Upper lobe of left lung (tissue), 4 donors: ENCODE results near the gene DOCK10.

Experiments used
- POLR2AphosphoS5 ChIP-seq, 2 donors: sonication (generic); formaldehyde crosslinking; IDR thresholded peaks; one replicate each; pipeline ENCODE4 v1.5.1; 2017; ENCODE audit warnings: antibody characterized with exemption in 2 of 2
- TF ChIP-seq, protein P1 (sequence below), 6 experiments: fragments of 450-650 bp in 4 of 6; fragments of 200-600 bp in 2 of 6; sonication (generic) in 2 of 6; IDR thresholded peaks; one replicate each; pipeline ENCODE4 v1.5.1; 2016 to 2019; ENCODE audit warnings: antibody characterized with exemption in 6 of 6

DNA sequence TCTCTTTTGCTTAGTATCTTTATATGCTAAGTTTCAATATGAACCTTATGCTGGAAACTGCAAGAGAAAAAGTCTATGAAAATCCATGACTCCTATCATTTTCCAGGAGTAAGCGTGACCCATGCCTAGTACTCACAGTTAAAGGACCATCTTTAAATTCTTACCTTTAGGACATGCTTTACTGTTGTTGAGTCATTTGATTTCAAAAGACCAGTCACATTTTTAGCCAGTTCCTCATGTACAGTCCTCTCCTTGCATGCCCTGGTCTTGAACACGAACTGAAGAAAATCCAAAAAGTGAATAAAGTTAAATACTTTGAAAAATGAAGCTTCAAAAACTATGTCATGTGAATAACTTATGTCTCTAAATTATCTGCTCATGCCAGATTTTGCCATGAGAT, 208.3 kb downstream of the DOCK10 start:
- TF ChIP-seq, protein P1, sequence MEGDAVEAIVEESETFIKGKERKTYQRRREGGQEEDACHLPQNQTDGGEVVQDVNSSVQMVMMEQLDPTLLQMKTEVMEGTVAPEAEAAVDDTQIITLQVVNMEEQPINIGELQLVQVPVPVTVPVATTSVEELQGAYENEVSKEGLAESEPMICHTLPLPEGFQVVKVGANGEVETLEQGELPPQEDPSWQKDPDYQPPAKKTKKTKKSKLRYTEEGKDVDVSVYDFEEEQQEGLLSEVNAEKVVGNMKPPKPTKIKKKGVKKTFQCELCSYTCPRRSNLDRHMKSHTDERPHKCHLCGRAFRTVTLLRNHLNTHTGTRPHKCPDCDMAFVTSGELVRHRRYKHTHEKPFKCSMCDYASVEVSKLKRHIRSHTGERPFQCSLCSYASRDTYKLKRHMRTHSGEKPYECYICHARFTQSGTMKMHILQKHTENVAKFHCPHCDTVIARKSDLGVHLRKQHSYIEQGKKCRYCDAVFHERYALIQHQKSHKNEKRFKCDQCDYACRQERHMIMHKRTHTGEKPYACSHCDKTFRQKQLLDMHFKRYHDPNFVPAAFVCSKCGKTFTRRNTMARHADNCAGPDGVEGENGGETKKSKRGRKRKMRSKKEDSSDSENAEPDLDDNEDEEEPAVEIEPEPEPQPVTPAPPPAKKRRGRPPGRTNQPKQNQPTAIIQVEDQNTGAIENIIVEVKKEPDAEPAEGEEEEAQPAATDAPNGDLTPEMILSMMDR (IDR thresholded peaks at IDR 0.05): no peak
- no peak for TF ChIP-seq POLR2AphosphoS5 (IDR thresholded peaks at IDR 0.05)
